Measurements from ENCODE around the gene ZFR2. TPM values are rescaled to one million over a fixed set of nuclear protein-coding genes. Genes with fewer than 3 reads are reported as not detected.

Gene ZFR2
- total RNA-seq, 1 donor from 2014 or later = not detected

DNA sequence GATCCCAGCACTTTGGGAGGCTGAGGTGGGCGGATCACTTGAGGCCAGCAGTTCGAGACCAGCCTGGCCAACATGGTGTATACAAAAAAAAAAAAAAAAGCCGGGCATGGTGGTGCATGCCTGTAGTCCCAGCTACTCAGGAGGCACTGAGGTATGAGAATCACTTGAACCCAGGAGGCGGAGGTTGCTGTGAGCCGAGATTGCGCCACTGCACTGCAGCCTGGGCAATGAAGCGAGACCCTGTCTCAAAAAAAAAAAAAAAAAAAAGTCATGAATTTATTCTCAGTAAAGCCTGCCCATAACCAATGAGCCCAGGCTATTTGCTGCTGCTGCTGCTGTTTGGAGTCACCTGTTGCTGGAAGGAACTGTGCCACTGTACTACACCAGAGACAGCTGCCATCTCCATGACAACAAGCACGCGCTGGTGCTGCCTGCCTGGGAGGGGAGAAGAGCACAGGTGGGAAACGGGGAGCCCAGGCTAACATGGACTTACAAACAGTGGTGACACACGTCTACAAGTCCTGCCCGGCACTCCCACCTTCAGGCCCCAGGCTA, 11.3 kb downstream of the ZFR2 start:
- peak; percentile 16 for DNase-seq (ENCODE audit: low read depth)
- TF ChIP-seq, protein P1, sequence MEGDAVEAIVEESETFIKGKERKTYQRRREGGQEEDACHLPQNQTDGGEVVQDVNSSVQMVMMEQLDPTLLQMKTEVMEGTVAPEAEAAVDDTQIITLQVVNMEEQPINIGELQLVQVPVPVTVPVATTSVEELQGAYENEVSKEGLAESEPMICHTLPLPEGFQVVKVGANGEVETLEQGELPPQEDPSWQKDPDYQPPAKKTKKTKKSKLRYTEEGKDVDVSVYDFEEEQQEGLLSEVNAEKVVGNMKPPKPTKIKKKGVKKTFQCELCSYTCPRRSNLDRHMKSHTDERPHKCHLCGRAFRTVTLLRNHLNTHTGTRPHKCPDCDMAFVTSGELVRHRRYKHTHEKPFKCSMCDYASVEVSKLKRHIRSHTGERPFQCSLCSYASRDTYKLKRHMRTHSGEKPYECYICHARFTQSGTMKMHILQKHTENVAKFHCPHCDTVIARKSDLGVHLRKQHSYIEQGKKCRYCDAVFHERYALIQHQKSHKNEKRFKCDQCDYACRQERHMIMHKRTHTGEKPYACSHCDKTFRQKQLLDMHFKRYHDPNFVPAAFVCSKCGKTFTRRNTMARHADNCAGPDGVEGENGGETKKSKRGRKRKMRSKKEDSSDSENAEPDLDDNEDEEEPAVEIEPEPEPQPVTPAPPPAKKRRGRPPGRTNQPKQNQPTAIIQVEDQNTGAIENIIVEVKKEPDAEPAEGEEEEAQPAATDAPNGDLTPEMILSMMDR (conservative IDR thresholded peaks at IDR 0.05; ENCODE audit: low read depth, low read length) = no peak
- H3K4me3 ChIP-seq (ENCODE audit: low read depth, low read length) = no peak overlapping the region

- TF ChIP-seq, protein P1 (conservative IDR thresholded peaks at IDR 0.05; ENCODE audit: low read depth, low read length) = no peak
- no peak for DNase-seq (ENCODE audit: low read depth)
Measured at GRCh38 chr19:3855320-3855719, 13.5 kb downstream of the ZFR2 start.

GRCh38 chr19:3852614-3853254, 16.1 kb downstream of the ZFR2 start:
- peak; percentile 22 for DNase-seq (ENCODE audit: low read depth)
- TF ChIP-seq, protein P1 (conservative IDR thresholded peaks at IDR 0.05; ENCODE audit: low read depth, low read length) = peak; percentile 64
- no peak overlapping the region for H3K4me3 ChIP-seq (ENCODE audit: low read depth, low read length)

More at GRCh38 chr19:3855320-3855719, 13.5 kb downstream of the ZFR2 start:
- H3K4me3 ChIP-seq (ENCODE audit: low read depth, low read length) = no peak overlapping the region

DNA sequence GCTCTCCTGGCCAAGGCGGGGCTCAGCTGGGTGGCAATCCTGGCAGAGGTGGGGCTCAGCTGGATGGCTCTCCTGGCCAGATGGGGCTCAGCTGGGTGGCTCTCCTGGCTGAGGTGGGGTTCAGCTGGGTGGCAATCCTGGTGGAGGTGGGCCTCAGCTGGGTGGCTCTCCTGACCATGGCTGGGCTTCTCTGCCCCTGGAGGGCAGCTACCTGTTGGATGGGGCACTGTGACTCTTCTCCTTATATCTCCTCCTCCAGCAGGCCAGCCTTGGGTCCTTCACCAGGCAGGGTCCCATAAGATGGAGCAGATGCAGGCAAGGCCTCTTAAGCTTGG, 16.7 kb downstream of the ZFR2 start:
- DNase-seq (ENCODE audit: low read depth) = no peak
- TF ChIP-seq, protein P1 (conservative IDR thresholded peaks at IDR 0.05; ENCODE audit: low read depth, low read length) = no peak
- H3K4me3 ChIP-seq (ENCODE audit: low read depth, low read length) = no peak overlapping the region

- TF ChIP-seq, protein P1 (conservative IDR thresholded peaks at IDR 0.05; ENCODE audit: low read depth, low read length) = no peak
- H3K4me3 ChIP-seq (ENCODE audit: low read depth, low read length) = no peak overlapping the region
- no peak for DNase-seq (ENCODE audit: low read depth)
Measured at GRCh38 chr19:3851254-3852176, 17.3 kb downstream of the ZFR2 start.

DNA sequence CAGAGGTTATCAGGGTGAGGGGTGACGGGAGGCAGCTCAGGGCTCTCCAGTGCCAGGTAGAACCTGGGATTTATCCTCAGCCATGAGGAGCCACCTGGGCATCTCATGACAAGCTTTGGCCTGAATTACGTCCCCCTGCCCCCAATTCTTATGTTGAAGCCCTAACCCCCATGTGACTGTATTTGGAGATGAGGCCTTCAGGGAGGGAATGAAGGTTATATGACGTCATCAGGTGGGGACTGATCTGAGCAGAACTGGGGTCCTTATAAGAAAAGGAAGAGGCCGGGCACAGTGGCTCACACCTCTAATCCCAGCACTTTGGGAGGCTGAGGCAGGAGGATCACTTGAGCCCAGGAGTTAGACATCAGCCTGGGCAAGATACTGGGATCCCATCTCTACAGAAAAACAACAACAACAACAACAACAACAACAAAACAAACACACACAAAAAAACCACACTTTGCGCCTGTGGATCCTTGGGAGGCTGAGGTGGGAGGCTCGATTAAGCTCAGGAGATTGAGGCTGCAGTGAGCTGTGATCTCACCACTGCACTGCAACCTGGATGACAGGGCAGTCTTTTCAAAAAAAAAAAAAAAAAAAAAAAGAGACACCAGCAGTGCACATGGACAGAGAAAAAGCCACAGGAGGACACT, 18.4 kb downstream of the ZFR2 start:
- TF ChIP-seq, protein P1 (conservative IDR thresholded peaks at IDR 0.05; ENCODE audit: low read depth, low read length) = no peak
- no peak overlapping the region for H3K4me3 ChIP-seq (ENCODE audit: low read depth, low read length)
- no peak for DNase-seq (ENCODE audit: low read depth)
